Suppressor macrophage treated with lipopolysaccharide for 4 hours (primary cell): ENCODE results near the gene HTR2A.

Source experiments
- DNase-seq: peaks from one replicate; pipeline ENCODE4 v3.0.0-alpha.2; 2020

The HTR2A gene

GRCh38 chr13:46896341-46897137, at the start of gene HTR2A:
HTR2A (minus strand) TSS chr13:46897053; CDS start chr13:46895906, 1,147 bp downstream.
- peak; percentile 33 for DNase-seq

GRCh38 chr13:46936525-46936924, 39.7 kb upstream of the HTR2A start:
- DNase-seq: no peak

DNA sequence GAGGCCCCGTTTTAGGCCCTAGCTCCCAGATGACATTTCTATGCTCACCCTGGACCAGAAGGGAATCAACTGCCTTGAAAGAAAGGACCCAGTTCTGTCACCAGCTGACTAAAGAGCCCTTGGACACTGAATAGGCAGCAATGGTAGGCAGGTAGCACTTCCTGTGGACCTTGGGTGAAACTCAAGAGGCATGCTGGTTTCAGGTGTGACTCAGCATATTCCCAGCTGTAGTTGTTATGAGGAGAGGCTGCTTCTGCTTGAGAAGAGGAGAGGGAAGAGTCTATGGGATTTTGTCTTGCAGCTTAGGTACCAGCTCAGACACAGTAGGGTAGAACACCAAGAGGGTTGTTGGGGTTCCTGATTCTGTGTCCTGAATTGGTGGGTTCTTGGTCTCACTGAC, 37.9 kb upstream of the HTR2A start:
- no peak for DNase-seq

- no peak for DNase-seq
Observed at GRCh38 chr13:46926916-46927590, 30.2 kb upstream of the HTR2A start.

GRCh38 chr13:46925486-46925885, 28.6 kb upstream of the HTR2A start:
- DNase-seq: no peak

DNA sequence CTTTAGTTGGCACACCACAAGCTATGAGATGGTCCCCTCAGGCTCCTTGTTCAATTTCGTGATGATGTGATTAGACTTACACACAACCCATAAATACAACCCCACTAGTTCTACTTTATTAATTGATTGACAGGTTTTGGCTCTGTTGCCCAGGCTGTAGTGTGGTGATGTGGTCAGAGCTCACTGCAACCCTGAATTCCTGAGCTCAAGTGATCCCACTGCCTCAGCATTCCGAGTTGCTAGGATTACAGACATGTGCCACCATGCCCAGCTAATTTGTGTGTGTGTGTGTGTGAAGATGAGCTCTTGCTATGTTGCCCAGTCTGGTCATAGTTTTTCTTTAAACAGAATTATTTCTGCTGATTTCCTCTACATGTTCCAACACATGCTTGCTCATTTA, 17.5 kb upstream of the HTR2A start:
- DNase-seq: no peak

DNA sequence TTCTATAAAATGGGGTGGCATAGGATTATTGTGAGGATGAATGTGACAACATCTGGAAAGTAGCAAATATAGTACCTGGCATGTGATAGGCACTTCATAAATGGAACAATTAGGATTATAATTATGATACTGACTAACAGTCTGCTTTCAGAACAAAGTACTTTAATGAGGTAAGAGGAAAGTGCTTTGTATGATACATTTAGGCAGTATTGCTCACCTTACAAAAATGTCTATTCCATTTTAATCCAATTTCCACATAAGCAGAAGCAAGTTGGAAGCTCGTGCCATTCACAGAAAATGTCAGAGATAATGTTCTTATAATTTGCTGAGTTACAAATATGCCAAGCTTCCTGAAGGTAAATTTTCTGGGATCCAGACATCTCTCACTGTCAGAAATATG, 16.9 kb upstream of the HTR2A start:
- DNase-seq: no peak

- DNase-seq: no peak
Observed at GRCh38 chr13:46909042-46909441, 12.2 kb upstream of the HTR2A start.

DNA sequence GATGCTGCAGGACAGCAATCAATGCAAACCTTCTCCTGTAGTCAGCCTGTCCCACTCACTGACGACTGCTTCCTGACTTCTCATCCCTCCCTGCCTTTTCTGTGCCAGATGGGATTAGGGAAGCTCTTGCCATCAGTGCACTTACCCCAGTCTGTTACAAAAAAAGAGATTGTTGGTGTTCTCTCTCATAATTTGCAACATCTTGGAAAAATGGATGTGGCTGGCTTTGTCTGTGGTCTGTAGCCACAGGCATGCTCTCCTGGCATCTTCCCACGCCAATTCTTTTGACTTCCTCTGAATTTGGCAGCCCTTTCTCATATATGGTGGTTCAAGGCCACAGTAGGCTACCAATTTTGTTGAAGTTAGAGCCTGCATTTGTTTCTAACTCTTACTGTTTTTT, 11.6 kb upstream of the HTR2A start:
- no peak for DNase-seq

- DNase-seq: no peak
Observed at GRCh38 chr13:46906405-46906804, 9.6 kb upstream of the HTR2A start.

GRCh38 chr13:46905249-46905648, 8.4 kb upstream of the HTR2A start:
- no peak for DNase-seq

DNA sequence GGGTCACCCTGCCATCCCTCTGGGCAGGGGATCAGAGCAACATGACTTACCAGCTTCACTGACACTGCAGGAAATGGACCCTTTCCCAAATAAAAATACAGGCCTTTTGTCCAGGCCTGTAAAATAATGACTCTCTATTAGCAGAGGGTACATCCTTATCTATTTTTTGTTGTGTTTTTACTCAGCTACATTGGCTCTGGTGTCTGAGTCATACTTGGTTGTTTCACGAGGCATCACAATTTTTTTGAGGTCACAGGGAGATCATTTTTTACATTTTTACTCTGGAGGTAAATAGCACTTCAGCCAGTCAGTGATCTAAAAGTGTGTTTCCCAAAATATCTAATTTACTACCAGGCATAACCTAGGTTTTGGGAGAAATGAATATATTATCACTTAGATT, 6.9 kb upstream of the HTR2A start:
- DNase-seq: no peak

GRCh38 chr13:46901721-46902120, 4.9 kb upstream of the HTR2A start:
- no peak for DNase-seq

DNA sequence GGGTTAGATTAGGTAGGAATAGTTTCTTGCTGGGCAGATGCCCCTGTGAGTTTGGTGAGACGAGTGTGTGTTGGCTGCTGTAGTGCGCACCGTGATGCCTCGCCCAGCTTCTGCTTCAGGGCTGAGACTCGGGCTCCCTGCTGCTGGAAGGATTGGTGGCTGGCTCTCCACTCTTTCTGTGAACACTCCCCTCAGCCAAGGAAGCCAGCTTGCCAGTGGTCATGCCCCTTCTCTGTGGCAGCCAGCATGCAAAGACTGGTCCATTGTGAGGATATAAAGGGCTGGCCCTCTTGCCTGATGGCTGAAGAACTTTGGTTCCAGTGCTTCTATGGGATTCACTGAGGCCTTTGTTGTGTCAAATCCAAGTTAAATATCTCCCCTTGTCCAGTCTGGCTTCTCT, 2.9 kb upstream of the HTR2A start:
- DNase-seq: no peak

DNA sequence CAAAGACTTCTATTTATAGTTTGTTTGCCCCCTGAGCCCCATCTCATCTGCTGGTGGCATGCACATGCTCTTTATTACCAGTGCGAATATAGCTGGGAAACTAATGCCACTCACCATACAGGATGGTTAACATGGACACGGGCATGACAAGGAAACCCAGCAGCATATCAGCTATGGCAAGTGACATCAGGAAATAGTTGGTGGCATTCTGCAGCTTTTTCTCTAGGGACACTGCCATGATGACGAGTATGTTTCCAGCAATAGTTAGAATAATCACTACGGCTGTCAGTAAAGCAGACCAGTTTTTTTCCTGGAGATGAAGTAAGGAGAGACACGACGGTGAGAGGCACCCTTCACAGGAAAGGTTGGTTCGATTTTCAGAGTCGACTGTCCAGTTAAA, 1.5 kb downstream of the HTR2A start:
- no peak for DNase-seq

DNA sequence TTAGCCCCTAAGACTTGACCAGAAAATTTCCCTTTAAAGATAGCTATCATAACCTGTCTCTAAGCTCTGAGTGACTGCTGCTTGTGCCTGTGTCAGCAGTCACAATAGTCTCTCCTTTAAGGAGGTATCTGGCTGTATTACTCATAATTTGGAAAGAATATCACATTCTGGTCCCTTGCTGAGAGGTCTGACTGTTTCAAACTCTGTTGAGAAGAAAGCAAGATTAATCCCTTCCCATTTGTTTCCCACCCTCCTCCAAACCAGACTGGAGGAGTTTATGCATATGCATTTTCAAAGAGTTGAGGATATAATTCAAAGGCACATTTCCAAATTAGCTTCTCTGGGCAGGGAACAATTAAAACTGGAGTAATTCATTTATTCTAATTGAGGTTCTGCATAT, 2.3 kb downstream of the HTR2A start:
- DNase-seq: no peak

- peak; percentile 81 for DNase-seq
Observed at GRCh38 chr13:46893798-46894560, 2.9 kb downstream of the HTR2A start.

DNA sequence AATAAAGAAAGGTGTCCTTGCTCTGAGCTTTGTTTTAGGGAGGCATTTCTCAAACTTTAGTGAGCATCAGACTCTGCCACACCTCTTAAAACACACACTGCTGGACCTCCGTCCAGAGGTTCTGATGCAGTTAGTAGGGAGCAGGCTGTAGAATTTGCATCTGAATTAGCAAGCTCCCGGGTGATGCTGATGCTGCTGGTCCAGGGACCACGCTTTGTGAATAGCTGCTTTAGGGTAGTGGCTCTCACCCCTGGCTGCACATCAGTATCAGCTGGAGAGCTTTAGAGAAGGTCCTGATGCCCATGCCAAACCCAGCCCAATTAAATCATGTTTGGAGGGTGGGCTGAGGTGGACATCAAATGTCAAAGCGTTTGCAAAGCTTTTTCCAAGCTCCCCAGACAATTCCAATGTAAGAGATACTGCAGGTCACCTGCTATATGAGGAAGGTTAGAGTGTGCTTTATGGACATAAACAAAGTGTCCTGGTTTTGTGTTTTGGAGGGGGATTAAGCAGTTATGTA, 3.6 kb downstream of the HTR2A start:
- DNase-seq: no peak

GRCh38 chr13:46885018-46885417, 11.8 kb downstream of the HTR2A start:
- DNase-seq: no peak

GRCh38 chr13:46884531-46884930, 12.3 kb downstream of the HTR2A start:
- no peak for DNase-seq

GRCh38 chr13:46881621-46882020, 15.2 kb downstream of the HTR2A start:
- DNase-seq: no peak

DNA sequence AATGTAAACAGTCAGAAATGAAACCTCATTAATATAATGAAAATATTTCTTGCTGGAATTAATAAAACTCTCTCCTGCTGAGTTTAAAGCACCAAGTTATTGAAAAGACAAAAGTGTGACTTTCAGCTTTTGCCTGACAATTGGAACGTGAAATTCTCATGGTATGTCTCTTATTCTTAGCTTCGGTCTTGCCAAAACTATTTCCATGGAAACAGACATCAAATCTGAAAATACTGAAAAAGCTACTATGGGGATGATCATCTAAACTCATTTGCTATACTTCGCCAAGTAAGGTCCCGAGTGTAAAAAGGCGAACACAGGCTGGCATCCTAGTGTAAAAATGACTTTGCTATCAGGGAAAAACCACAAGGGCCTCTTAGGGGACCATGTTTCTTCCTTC, 22.8 kb downstream of the HTR2A start:
- DNase-seq: no peak

DNA sequence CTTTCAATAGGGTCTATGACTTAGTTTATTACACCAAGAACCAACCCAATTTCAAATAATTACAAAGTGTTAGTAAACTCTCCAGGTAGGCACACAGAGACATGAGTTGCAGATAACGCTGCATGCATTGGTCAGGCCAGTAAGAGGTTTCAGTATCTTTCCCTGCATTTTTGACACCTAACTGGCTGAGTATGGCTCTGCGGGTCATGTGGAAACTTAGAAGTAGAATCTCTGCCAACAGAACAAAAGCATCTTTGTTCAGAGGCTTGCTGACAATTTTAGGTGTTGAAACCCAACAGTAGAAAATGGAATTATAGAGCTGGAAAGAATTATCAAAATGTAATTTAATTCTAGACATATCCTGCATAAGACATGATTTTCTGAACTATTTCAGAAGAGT, 25.3 kb downstream of the HTR2A start:
- no peak for DNase-seq

- no peak for DNase-seq
Observed at GRCh38 chr13:46868091-46868490, 28.8 kb downstream of the HTR2A start.
